ENCODE data around the gene CTIF.

GRCh38 chr18:48784656-48785055, 245.8 kb downstream of the CTIF start:
- no peak for TF ChIP-seq CTCF (IDR thresholded peaks at IDR 0.05; ENCODE audit: poor library complexity)
- TF ChIP-seq EZH2 (IDR thresholded peaks at IDR 0.05; ENCODE audit: borderline replicate concordance) = no peak
- TF ChIP-seq EZH2phosphoT487 (IDR thresholded peaks at IDR 0.05; ENCODE audit: low read depth, severe bottlenecking, unreplicated experiment) = no peak

Measured in hepatocyte (in vitro differentiated cells).